ENCODE results near the gene SLC9B1. TPM values are rescaled to one million over a fixed set of nuclear protein-coding genes. Genes with fewer than 3 reads are reported as not detected.

Gene SLC9B1
- total and polyA plus RNA-seq, 2 of the 8 experiments (the other 6 are each of a cell fraction or from before 2014, with no cell fraction given) = 0.08 to 0.19 TPM

DNA sequence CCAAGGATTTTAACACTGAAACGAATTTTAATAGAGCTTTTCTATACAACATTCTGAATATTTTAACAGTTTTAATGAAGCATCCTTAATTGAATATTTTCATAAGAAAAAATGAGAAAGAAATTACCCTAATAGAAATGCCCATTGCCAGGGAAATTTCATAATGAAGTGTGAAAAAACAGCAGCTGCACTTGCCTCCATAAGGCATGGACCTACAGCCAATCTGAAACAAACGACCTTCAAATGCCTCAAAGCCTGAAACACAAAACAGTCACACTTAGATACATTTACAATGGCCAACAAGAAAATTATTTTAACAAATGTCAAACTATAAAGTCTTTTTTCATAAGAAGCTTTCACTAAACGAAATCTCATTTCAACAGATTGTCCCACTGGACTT lies 74.4 kb downstream of the SLC9B1 start:
- Histone ChIP-seq H3K79me2 (ENCODE audit: control insufficient read depth in 1 of 2, insufficient read depth in 2 of 2, low read length in 2 of 2) (no peaks in the 10 kb centered on the region), H3K23ac (ENCODE audit: insufficient read length) (no peak overlapping the region), H4K20me1 (replicated peaks in 1 of 2; ENCODE audit: control insufficient read depth in 1 of 2, insufficient read depth in 2 of 2, low read length in 2 of 2) (no peaks in the 10 kb centered on the region), H2AK5ac (ENCODE audit: low read depth, low read length) (no peak overlapping the region), H4K91ac (replicated peaks; ENCODE audit: insufficient read length, low read length) (no peak overlapping the region), H3K4me2 (ENCODE audit: insufficient read depth in 1 of 2, low read depth in 2 of 2, low read length in 2 of 2) (no peak overlapping the region), H3K36me3 (ENCODE audit: control insufficient read depth in 2 of 4, insufficient read depth in 4 of 4, low read length in 3 of 4) (no peaks in the 10 kb centered on the region), H3K56ac (replicated peaks; ENCODE audit: insufficient read length, low read depth, low read length) (no peak overlapping the region), H4K8ac (ENCODE audit: extremely low read depth, insufficient read depth, low read length) (no peak overlapping the region), H3K18ac (ENCODE audit: extremely low read depth, low read length) (no peak overlapping the region), H4K5ac (ENCODE audit: insufficient read length, low read depth, low read length) (no peak overlapping the region), H3K9me3 (ENCODE audit: insufficient read depth in 2 of 2, low read depth in 1 of 2, low read length in 1 of 2) (no peaks in the 10 kb centered on the region), H3K23me2 (ENCODE audit: low read depth, low read length) (no peaks in the 10 kb centered on the region), H2BK12ac (ENCODE audit: low read depth, low read length) (no peak overlapping the region), H2BK120ac (replicated peaks; ENCODE audit: low read depth, low read length) (no peak overlapping the region), H2AFZ (ENCODE audit: low read length) (no peak overlapping the region), H3K4me1 (replicated peaks in 1 of 4; ENCODE audit: control insufficient read depth in 3 of 4, insufficient read depth in 4 of 4, low read length in 3 of 4) (no peaks in the 10 kb centered on the region), H3K9ac (replicated peaks in 1 of 4; ENCODE audit: extremely low read depth in 1 of 4, low read depth in 3 of 4, low read length in 3 of 4) (no peak overlapping the region), H3K14ac (ENCODE audit: insufficient read length) (no peak overlapping the region), H3K27me3 (replicated peaks in 1 of 4; ENCODE audit: control insufficient read depth in 3 of 4, extremely low read depth in 1 of 4, insufficient read depth in 3 of 4, low read length in 3 of 4) (no peaks in the 10 kb centered on the region), H2BK5ac (ENCODE audit: low read depth, low read length) (no peak overlapping the region), H3K27ac (ENCODE audit: low read depth, low read length) (no peak overlapping the region), H3K79me1 (ENCODE audit: low read depth, low read length) (no peaks in the 10 kb centered on the region), H2BK20ac (ENCODE audit: low read length) (no peak overlapping the region), H3K4me3 (ENCODE audit: extremely low read depth in 1 of 4, insufficient read depth in 2 of 4, low read depth in 3 of 4, low read length in 4 of 4) (no peak overlapping the region), H3K4ac (replicated peaks; ENCODE audit: insufficient read length, low read depth, low read length) (no peak overlapping the region), H2BK15ac (ENCODE audit: low read length) (no peak overlapping the region)
- POLR2A ChIA-PET (ENCODE audit: partially characterized antibody) = no interaction called here
- no peak for FAIRE-seq
- DNase-seq (ENCODE audit: low read depth in 1 of 2, low spot score in 2 of 2) = no peak
- CTCF ChIA-PET (ENCODE audit: partially characterized antibody) = no interaction called here
- WGBS, 2 experiments (ENCODE audit: extremely low coverage in 1 of 2, insufficient coverage in 1 of 2, insufficient read length in 1 of 2, insufficient replicate concordance in 2 of 2, low coverage in 1 of 2, low lambda C conversion rate in 2 of 2, missing lambda C conversion rate in 1 of 2) = 77% methylated on average over 3 of the region's 3 CpGs; no CpG with 5 or more reads in 1 of the 2 experiments
- TF ChIP-seq RAD21 (IDR thresholded peaks at IDR 0.05 in 1 of 2, conservative IDR thresholded peaks at IDR 0.05 in 1 of 2; ENCODE audit: low read depth in 2 of 2, low read length in 2 of 2) (no peak), BCL11A (IDR thresholded peaks at IDR 0.05; ENCODE audit: low read depth in 2 of 2, low read length in 2 of 2) (no peak), TAF7 (optimal IDR thresholded peaks at IDR 0.05; ENCODE audit: borderline replicate concordance, low read depth, low read length) (no peak), SRF (IDR thresholded peaks at IDR 0.05; ENCODE audit: low read depth, low read length) (no peak), BRCA1 (IDR thresholded peaks at IDR 0.05; ENCODE audit: low read depth, low read length) (no peak), EGR1 (IDR thresholded peaks at IDR 0.05; ENCODE audit: borderline replicate concordance, low read depth, low read length) (no peak), GTF2F1 (IDR thresholded peaks at IDR 0.05; ENCODE audit: borderline replicate concordance, low read depth, low read length) (no peak), SP1 (IDR thresholded peaks at IDR 0.05; ENCODE audit: low read depth, low read length) (no peak), EZH2 (IDR thresholded peaks at IDR 0.05; ENCODE audit: low read depth, low read length, severe bottlenecking) (no peak), JUN (IDR thresholded peaks at IDR 0.05; ENCODE audit: low read depth, low read length) (no peak), SIX5 (IDR thresholded peaks at IDR 0.05; ENCODE audit: low read depth, low read length) (no peak), CBX5 (IDR thresholded peaks at IDR 0.05; ENCODE audit: low read depth, low read length) (no peak), TBP (IDR thresholded peaks at IDR 0.05; ENCODE audit: low read depth, low read length) (no peak), FOSL1 (IDR thresholded peaks at IDR 0.05; ENCODE audit: insufficient read depth, low read depth, low read length) (no peak), RFX5 (IDR thresholded peaks at IDR 0.05; ENCODE audit: borderline replicate concordance, low read depth, low read length) (no peak), SP2 (IDR thresholded peaks at IDR 0.05; ENCODE audit: low read length) (no peak)

All from H1 (cell line).